ENCODE results near the gene CELA3B.
A peak's percentile ranks its signal among the peaks of the same experiment; 100 is the strongest.
"Not testable (repeated sequence)": the region's sequence is repeated elsewhere in the genome, so short reads cannot be mapped to it uniquely, and the experiment has no call there.

CELA3B gene

DNA sequence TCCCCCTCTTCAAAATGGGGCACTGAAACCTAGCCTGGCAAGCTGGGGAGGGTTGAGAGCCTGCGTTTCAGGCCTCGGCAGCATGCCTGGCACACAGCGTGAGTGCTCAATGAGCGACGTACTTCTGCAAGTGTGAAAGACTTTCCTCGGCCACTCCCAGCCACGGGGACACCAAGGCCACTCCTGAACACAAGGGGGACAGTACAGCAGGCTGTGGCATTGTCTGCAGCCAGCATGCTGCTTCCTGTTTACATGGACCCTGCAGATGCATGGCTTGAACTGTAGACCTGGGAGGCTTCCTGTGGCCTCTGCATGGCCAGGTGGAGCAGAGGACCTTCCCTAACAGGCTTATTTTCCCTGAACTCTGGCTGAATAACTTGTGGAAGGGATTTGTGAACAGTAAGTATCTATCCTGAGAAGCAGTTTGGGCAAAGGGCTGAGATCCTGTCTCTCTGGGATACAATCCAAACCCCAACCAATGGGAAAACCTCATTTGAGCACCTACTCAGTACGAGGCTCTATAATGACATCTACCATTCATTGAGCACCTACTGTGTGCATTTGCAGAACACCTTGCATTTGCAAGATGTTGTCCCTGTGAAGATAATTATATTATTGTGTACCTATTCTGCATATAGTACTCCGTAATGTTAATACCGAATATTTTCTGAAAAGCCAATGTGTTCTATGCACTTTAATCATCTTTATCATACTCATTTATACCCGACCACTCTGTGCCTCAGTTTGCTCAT, 29.8 kb upstream of the CELA3B start:
- no peak for DNase-seq

DNA sequence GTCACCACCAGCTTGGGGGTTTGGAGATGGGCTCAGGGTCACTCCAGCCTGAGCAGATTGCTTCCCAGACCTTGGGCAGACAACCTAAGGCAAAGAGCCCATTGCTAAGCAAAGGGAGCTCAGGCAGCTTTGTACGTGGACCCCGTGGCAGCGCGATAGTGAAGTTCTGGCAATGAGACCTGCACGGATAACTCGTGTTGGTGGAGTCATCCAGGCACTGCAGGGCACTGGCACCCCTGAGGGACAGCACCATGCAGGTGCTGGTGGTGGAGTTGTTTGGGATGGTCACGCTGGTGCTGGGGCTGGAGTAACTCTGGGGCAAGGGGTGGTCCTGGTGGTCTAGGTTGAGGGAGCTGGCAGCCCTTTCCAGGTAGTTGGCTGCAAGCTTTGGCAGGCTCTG, 26.1 kb upstream of the CELA3B start:
- DNase-seq = no peak

DNA sequence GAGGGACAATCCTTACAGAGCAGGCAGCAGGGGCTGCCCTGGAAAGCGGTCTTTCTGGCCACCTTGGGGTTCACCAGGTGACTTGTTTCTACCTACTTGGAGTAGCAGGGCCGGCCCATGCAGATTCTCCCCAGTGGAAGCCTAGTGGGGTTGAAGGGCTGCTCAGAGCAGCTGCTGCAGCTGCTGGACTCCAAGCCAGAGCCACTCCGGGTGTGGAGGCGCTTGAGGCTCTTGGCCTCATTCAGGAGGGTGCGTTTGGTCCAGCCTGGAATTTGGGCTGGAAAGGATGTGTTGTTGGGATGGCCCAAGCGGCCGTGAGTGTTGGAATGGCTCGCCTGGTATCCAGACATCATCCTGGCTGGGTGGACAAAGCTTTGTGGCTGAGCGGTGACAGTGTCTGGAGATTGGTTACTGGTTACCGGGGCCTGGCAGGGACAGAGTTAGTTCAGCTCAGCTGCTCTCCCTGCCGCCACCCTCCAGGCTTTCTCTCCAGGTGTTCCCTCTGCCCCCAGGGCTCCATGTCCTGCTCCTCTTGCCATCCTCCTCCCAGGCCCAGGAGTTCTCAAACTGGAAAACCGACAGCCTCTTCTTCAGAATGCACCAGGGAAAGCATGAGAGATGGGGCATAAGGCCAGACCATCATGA, 25.5 kb upstream of the CELA3B start:
- DNase-seq = no peak

DNA sequence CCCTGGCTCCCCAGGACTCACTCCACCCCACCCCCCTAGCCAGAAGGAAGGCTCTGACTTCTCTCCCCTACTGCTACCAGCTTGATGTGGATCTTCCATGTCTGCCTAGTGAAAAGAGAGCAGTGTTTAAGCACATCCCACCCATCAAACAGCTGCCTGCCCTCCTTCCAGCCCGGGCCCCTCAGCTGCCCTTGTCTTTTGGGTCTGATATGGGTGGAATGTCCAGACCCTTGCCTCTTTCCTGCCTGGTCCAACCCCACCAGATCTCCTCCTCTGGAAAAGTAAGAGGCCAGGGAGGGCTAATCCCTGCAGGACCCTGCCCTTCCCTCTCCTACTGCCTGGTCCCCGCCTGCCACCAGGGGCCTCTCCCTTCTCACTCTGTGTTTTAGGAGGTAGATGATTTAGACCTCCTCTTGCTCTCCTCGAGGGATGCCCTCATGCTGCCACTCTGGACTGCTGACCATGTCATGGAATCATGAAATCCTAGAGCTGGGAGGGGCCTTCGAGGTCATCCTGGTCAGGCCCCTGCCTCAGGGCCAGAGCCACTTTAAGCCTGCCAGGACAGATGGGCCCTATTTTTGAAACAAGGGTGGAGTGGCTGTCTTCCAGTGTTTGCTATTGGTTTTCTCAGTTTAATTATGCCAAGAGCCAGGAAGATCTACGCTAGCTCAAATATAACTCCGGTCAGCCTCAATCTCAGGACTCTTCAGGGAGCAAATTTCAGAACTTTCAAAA, 23.9 kb upstream of the CELA3B start:
- DNase-seq = no peak

DNA sequence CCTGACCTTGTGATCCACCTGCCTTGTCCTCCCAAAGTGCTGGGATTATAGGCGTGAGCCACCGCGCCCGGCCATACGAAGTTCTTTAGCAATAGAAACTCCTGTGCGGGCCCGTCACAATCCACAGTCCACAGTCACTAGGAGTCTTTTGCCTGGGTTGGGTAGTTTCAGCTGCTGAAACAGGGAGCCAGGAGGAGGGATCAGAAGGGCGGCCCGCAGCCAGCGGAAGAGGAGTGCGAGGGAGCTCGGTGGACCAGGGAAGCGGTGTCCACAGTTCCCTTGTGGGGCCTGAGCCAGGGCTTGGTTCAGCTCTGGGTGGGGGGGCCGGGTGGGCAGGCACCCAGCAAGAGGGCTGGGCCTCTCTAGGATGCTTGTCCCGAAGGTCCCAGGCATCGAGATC, 21.8 kb upstream of the CELA3B start:
- DNase-seq = no peak

DNA sequence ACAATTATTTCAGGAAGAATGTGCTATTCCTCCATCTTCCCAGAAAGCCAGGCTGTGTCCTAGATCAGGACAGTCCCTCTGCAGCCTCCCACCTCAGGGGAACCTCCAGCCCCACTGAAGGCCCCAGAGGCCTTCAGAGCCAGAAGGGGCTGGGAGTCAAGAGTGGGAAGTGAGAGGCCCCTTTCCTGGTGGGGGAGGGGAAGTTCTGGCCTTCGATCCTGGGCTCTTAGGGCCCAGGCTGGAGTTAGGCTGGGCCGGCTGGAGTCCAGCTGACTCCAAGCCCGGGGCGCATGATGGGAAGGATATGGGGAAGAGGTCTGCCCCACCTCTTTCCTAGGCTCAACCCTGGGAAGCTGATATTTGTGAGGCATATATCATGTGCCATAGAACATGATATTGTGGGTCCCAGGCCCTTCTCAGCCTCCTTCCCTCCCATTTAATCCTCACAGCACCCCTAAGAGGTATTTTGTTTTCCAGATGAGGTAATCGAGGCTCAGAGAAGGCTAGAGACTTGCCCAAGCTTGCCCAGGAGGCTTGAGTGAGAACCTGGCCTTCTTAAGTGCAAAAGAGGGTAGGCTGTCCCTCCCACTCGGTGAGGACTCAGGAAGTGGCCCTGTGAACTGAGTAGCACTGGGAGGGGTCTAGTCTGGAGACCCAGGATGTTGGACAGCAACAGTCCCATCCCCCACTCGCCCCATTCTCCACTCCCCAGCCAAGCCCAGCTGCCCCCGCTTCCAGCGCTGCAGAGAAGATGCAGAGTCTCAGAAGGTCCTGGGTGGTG, 21.1 kb upstream of the CELA3B start:
- no peak for DNase-seq

DNA sequence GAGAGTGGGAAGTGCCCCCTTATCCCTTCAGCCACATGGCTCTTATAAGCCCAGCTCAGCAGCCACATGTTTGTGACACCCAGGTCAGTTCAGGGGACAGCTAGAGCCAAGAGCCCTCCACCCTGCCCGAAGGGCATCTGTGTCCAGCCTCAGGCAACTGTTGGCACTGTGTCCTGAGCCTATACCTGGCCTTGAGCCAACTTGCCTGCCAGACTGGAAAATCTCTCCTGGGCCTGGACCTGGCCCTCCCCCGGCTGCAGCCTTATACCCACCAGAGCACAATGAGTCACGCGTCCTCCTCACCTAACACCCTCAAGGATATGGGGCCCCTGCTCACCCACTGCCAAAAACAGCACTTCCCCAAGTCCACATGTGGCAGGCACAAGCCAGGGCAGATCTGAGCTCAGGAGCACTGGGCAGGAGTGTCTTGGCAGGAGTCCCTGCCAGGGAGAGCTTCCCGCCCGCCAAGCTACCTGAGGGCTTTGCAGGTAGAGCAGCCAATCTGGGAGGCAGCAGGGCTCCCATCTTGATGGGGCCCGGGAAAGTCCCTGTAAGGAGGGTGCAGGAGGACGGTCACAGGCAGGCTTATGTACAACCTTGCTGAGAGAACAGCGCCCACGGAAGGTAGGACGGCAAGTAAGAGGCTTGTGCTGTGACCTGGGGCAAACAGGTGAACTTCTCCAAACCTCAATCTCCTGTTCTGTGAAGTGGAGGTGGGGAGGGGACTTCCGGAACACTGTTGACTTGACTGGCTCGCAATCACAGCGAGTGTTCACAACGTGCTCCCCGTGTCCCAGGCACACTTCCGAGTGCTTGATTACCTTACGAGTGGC, 19.9 kb upstream of the CELA3B start:
- DNase-seq = peak; percentile 30 to 41

DNA sequence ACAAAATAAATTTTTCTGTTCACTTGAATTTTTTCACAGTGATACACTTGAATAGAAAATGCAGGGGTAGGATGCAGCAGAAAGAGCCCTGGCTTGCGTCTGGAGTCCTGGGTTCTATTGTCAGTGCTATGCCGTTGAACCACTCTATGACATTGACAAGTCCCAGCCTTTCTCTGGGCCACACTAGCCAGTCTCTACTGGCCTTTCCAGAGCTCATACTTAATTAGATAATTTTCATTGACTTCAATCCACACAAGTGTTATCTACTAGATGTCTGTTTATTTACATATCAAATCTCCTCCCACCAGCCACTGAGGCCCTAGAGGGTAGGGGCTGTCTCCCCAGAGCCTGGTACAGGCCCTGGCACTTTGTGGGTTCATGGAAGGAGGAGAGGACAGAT, 15.5 kb upstream of the CELA3B start:
- no peak for DNase-seq

DNA sequence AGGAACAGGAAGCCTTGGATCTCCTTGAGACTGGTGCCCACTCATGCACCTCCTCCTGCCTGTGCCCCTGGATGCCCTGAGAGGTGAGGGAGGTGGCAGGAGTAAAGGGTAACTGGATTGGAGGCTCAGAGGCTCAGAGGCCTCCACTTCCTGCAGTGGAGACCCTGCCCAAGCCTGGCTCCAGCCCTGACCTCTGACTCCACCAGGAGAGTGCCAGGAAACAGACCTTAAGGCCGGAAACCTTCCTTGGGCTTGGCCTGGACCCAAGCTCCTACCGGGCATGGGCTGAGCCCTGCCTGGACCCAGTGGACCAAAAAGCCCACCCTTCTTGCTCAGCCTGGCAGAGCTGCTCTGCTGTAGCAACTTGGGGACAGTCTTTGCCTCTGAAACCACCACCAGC, 15.0 kb upstream of the CELA3B start:
- DNase-seq = no peak

DNA sequence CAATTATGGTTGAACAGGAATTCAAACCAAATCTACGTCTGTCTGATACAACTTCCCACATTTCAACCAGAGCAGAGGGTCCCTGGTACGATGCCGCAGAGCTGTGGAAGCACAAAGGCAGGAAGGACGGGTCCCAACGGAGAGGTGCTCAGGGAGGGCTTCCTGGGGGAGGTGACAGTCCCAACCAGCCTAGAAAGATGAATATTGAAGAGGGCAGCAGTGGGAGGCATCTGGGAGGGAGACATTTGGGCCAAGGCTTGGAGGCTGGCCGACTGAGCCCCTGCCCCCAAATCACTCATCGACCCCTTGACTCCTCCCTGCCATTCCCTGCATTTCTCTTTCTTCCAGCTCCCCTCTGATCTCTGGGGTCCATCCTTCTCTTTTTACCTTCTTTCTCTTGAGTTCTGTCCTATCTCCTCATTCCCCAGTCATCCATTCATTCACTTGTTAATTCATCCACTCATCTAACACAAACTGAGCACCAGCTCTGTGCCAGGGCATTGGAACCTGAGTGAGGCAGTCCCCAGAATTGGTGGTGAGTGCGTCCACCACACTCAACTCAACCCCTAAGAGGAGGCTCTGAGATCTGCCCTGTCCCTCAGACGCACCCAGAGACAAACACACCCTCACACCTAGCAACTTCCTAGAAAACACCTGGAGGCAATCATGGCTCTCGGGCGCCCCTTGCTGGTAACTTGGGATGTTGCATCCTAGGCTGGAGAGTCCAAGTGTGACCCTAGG, 13.2 kb upstream of the CELA3B start:
- peak; percentile 72 to 87 for DNase-seq

DNA sequence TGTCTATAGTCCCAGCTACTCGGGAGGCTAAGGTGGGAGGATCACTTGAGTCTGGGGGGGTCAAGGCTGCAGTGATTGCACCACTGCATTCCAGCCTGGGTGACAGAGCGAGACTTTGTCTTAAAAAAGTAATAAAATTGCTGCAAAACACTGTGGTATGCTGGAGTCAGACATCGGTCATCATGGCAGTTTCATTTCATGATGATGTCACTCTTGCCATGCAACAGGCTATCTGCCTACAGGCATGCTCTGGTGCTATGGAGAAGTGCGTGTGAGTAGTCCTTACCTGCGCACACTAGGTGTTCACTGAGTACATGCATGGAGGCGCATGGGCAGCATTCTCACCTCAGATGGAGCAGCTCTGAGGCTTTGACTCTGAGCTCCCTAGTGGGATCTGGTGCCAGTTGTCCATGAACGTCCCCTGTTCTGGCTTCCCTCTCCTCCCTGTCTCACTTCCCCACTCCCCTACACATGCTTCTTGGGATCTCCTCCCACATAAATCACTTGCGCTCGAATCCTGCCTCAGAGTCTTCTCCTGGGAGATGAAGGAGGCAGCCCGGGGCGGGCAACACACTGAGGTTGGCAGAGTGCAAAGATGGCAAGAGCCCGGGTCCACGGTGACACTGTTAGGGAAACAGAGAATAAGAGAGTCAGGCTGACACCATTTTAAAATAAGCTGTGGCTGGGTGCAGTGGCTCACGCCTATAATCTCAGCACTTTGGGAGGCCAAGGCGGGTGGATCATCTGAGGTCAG, 10.4 kb upstream of the CELA3B start:
- DNase-seq = no peak

DNA sequence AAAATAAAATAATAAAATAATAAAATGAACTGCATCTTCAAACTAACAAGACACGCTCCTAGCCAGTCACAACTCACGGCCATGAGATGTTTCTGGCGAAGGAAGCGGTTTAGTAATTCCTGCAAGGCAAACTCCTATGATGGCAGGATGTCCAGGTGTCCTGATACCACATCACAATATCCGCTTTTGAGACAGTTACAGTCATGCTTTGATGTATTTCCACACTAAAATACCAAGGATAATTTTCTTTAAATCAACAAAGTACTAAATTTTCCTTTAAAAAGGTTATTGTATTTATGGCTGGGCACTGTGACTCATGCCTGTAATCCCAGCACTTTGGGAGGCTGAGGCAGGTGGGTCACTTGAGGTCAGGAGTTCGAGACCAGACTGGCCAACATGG, 9.6 kb upstream of the CELA3B start:
- not testable (repeated sequence) for DNase-seq

DNA sequence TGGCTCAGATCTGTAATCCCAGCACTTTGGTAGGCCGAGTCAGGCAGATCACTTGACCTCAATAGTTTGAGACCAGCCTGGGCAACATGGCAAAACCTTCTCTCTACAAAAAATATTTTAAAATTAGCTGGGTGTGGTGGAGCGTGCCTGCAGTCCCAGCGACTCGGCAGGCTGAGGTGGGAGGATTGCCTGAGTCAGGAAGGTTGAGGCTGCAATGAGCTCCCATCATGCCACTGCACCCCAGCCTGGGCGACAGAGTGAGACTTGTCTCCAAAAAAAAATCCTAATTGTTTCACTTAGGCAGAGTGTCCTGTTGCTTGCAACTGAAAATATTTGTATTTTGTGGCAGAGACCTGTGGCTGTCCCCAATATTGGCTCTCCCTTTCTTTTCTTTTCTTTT, 7.8 kb upstream of the CELA3B start:
- DNase-seq = not testable (repeated sequence)

DNA sequence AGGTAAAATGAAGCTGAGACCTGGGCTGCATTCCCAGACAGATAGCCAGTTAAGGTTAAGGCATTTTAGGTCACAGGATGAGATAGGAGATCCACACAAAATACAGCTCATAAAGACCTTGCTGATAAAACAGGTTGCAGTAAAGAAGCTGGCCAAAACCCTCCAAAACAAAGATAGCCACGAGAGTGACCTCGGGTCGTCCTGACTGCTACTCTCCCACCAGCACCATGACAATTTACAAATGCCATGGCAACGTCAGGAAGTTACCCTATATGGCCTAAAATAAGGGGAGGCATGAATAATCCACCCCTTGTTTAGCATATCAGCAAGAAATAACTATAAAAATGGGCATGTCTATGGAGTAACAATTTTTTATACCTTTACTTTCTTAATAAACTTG, 6.3 kb upstream of the CELA3B start:
- DNase-seq = not testable (repeated sequence)

DNA sequence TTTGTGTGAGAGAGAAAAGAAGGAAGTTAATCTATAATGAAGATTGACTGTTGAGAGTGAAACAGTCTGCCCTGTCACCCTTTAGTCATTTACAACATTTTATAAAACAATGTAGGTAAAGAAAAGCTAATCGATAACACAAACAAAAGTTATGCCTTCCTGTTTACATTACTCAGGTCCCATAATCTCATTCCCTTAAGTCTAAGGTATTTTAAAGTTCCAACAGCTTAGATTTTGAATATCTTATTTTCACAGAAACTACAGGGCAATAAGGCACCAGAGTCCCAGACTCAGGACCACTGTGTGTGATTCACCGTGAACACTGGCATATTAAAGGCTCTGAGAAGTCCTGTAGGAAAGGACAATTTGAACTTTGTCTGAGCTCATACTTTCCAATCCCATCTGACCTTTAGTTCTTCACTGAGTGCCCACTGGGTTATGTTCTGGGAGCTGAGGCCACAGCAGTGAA, 3.8 kb upstream of the CELA3B start:
- DNase-seq = not testable (repeated sequence)

DNA sequence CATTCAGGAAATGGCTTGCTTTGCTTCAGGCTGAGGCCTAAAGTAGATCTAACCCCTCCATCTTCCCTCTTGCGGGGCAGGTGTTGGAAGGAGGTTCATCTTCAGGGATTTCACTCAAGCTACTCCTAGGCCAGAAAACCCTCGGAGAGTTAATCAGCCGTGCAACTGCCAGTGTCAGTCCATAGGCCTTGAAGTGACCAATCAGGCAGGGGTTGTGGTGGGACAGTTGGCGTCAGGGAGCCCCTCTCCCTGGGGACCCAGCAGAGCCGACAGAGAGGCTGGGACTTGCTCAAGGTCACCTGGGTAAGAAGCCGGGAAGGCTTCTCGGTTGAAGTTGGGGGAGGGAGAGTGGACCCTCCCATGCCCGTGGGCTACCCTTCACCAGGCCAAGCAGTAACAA, 2.9 kb upstream of the CELA3B start:
- DNase-seq = not testable (repeated sequence)

DNA sequence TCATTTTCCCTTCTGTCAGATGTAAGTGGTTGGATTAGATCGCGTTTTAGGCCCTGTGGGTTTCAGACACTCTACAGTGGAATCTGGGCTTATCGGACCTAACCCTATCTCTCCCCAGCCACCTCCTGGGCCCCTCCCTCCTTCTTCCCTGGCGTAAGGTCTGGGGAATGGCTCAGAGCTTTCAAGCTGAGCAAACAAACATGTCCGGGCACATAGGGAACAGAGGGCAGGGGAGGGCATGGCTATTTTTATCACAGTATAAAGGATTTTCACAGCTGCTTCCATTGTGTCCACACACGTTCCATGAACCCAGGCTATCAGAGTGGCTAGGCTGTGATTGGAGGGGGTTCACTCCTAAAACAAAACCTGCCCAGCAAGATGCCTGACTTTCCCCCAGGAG, 2.1 kb upstream of the CELA3B start:
- not testable (repeated sequence) for DNase-seq

DNA sequence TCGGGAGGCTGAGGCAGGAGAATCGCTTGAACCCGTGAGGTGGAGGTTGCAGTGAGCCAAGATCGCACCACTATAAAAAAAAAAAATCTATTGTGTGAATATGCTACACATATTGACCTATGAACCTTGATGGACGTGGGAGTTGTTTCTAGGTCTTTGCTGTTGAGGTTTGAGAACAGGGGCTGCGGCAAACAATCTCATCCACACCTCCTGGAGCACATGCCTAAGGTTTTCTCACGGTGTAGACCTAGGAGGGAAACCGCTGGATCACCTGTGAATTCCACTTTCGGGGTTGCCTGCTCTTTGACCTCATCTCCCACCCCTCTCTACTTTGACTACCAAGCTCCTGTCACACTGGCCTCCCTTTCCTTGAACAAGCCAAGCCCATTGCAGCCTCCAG, 1.5 kb upstream of the CELA3B start:
- not testable (repeated sequence) for DNase-seq

DNA sequence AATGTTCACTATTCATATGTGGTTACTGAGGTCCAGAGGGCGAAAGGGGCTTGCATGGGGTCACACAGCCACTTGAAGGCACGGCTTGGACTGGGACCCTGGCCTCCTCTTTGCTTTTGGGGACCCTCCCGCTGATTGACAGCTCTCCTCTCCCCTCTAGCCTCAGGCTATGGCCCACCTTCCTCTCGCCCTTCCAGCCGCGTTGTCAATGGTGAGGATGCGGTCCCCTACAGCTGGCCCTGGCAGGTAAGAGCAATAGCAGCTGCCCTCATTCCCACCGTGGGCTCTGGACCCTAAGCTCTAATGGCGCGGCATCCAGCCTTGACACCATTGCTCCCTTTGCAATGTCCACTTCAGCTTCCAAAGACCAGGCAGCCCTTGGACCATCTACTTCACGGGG, 1.4 kb downstream of the CELA3B start:
- not testable (repeated sequence) for DNase-seq

DNA sequence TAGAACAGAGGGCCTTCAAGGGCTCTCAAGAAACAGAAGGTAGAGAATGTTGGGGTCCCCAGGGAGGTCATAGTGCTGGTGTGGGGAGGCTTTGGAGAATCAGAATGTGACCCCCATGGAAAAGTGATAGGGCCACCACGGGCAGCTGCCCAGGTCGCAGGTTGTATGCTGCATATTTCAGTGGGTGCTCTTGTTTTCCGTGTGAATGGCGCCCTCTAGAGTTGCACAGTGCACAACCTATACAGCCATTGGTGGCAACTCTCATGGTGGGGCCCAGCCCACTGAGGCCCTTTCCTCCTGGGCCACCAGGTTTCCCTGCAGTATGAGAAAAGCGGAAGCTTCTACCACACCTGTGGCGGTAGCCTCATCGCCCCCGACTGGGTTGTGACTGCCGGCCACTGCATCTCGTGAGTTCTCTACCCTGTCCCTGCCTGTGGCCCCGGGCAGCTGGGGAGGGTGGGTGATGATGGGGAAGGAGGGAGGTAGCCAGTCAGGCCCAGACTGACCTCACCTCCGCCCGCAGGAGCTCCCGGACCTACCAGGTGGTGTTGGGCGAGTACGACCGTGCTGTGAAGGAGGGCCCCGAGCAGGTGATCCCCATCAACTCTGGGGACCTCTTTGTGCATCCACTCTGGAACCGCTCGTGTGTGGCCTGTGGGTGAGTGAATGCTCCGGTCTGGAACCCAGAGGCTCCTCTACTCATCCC, 3.8 kb downstream of the CELA3B start:
- peak; percentile 4 to 17 for DNase-seq
